ENCODE results near the gene LRRC61.
"Not testable (repeated sequence)": the region's sequence is repeated elsewhere in the genome, so short reads cannot be mapped to it uniquely, and the experiment has no call there.

LRRC61 gene

GRCh38 chr7:150307904-150308303 is 15.3 kb upstream of the LRRC61 start:
- TF ChIP-seq CTCF (IDR thresholded peaks at IDR 0.05) = no peak
- Mint-ChIP-seq H3K27ac (no peak overlapping the region), H3K4me3 (no peak overlapping the region), H3K36me3 (ENCODE audit: low read depth) (peaks cover 10% of the 10 kb centered on the region), H3K9me3 (peaks cover 27% of the 10 kb centered on the region), H3K27me3 (ENCODE audit: low read depth, poor library complexity) (peaks cover 10% of the 10 kb centered on the region), H3K4me1 (peaks cover 13% of the 10 kb centered on the region)
- DNase-seq = no peak

GRCh38 chr7:150308575-150308974 is 14.6 kb upstream of the LRRC61 start:
- Mint-ChIP-seq H3K27me3 (ENCODE audit: low read depth, poor library complexity) (peaks cover 10% of the 10 kb centered on the region), H3K4me3 (no peak overlapping the region), H3K27ac (no peak overlapping the region), H3K36me3 (ENCODE audit: low read depth) (peaks cover 10% of the 10 kb centered on the region), H3K4me1 (peaks cover 20% of the 10 kb centered on the region), H3K9me3 (peaks cover 27% of the 10 kb centered on the region)
- no peak for DNase-seq
- TF ChIP-seq CTCF (IDR thresholded peaks at IDR 0.05) = no peak

GRCh38 chr7:150311146-150311545 is 12.0 kb upstream of the LRRC61 start:
- peaks cover 4% of the 10 kb centered on the region for H3K27me3 Mint-ChIP-seq (ENCODE audit: low read depth, poor library complexity)
- peaks cover 27% of the 10 kb centered on the region for H3K9me3 Mint-ChIP-seq
- no peak overlapping the region for H3K27ac Mint-ChIP-seq
- DNase-seq = no peak
- TF ChIP-seq CTCF (IDR thresholded peaks at IDR 0.05) = no peak
- H3K36me3 Mint-ChIP-seq (ENCODE audit: low read depth) = peaks cover 10% of the 10 kb centered on the region
- no peak overlapping the region for H3K4me3 Mint-ChIP-seq
- H3K4me1 Mint-ChIP-seq = peaks cover 15% of the 10 kb centered on the region

GRCh38 chr7:150311711-150312110 is 11.4 kb upstream of the LRRC61 start:
- Mint-ChIP-seq H3K4me1 (peaks cover 15% of the 10 kb centered on the region), H3K36me3 (ENCODE audit: low read depth) (peaks cover 10% of the 10 kb centered on the region), H3K9me3 (peaks cover 24% of the 10 kb centered on the region), H3K27ac (no peak overlapping the region), H3K4me3 (no peak overlapping the region), H3K27me3 (ENCODE audit: low read depth, poor library complexity) (peaks cover 4% of the 10 kb centered on the region)
- no peak for DNase-seq
- TF ChIP-seq CTCF (IDR thresholded peaks at IDR 0.05) = no peak

GRCh38 chr7:150312649-150313366 is 10.3 kb upstream of the LRRC61 start:
- H3K27ac Mint-ChIP-seq; DNase-seq; H3K36me3 Mint-ChIP-seq (ENCODE audit: low read depth); H3K4me3 Mint-ChIP-seq; H3K27me3 Mint-ChIP-seq (ENCODE audit: low read depth, poor library complexity): not testable (repeated sequence)
- Mint-ChIP-seq H3K4me1 (peaks cover 15% of the 10 kb centered on the region), H3K9me3 (peaks cover 13% of the 10 kb centered on the region)

GRCh38 chr7:150313367-150313809 is 9.8 kb upstream of the LRRC61 start:
- Mint-ChIP-seq H3K9me3 (peaks cover 7% of the 10 kb centered on the region), H3K4me3 (no peak overlapping the region), H3K27ac (no peak overlapping the region), H3K36me3 (ENCODE audit: low read depth) (peaks cover under 1% of the 10 kb centered on the region), H3K27me3 (ENCODE audit: low read depth, poor library complexity) (no peaks in the 10 kb centered on the region), H3K4me1 (peaks cover 15% of the 10 kb centered on the region)
- TF ChIP-seq CTCF (IDR thresholded peaks at IDR 0.05) = no peak
- DNase-seq = no peak
